Measurements from ENCODE around the gene GPR137. TPM values are rescaled to one million over a fixed set of nuclear protein-coding genes. Genes with fewer than 3 reads are reported as not detected.

GPR137 gene
- total and polyA plus RNA-seq, 9 of the 15 experiments (the other 6 are each of a cell fraction or from before 2014, with no cell fraction given): 0.32 to 26.7 (median 10.7) TPM

- no peak; the same call in 1 of the 2 replicates for TF ChIP-seq TCF3 (CRISPR knock-in tag; IDR thresholded peaks at IDR 0.05)
- 0 out of 2 replicates have a peak, but pooled peaks have one; percentile 23 for TF ChIP-seq MTA1 (IDR thresholded peaks at IDR 0.05; ENCODE audit: borderline replicate concordance)
- TF ChIP-seq ZFP91 (CRISPR knock-in tag; IDR thresholded peaks at IDR 0.05): peak; percentile 98
- no peak for TF ChIP-seq NFYB (IDR thresholded peaks at IDR 0.05; ENCODE audit: extremely low read depth, insufficient read length)
- TF ChIP-seq KLF6 (CRISPR knock-in tag; IDR thresholded peaks at IDR 0.05; ENCODE audit: borderline replicate concordance): peak; percentile 88; the same call in 1 of the 2 replicates
- no peak for TF ChIP-seq HMBOX1 (IDR thresholded peaks at IDR 0.05)
- TF ChIP-seq ZNF584 (CRISPR knock-in tag; IDR thresholded peaks at IDR 0.05; ENCODE audit: low read depth): no peak
- no peak for TF ChIP-seq ZNF212 (CRISPR knock-in tag; IDR thresholded peaks at IDR 0.05)
- TF ChIP-seq CBX3 (IDR thresholded peaks at IDR 0.05; ENCODE audit: borderline replicate concordance in 1 of 2, low read length in 2 of 2): peak in 1 of 2 experiments; percentile 64; a peak in 1 of 3 replicates
- no peak for TF ChIP-seq POLR3A (IDR thresholded peaks at IDR 0.05; ENCODE audit: borderline replicate concordance, extremely low read depth, insufficient read depth, insufficient read length)
- TF ChIP-seq MITF (IDR thresholded peaks at IDR 0.05): no peak
- no peak for TF ChIP-seq ZNF445 (CRISPR knock-in tag; IDR thresholded peaks at IDR 0.05; ENCODE audit: low read depth)
- no peak for TF ChIP-seq E2F5 (CRISPR knock-in tag; IDR thresholded peaks at IDR 0.05)
- peak; percentile 34; the same call in 1 of the 2 replicates for TF ChIP-seq SNIP1 (IDR thresholded peaks at IDR 0.05; ENCODE audit: low read depth)
- no peak for TF ChIP-seq ZKSCAN8 (CRISPR knock-in tag; IDR thresholded peaks at IDR 0.05)
- TF ChIP-seq GABPA (tag; conservative IDR thresholded peaks at IDR 0.05; ENCODE audit: low read depth): peak; percentile 78
- TF ChIP-seq PBX2 (CRISPR knock-in tag; IDR thresholded peaks at IDR 0.05; ENCODE audit: low read depth): no peak
- TF ChIP-seq PBX2 (tag; conservative IDR thresholded peaks at IDR 0.05; ENCODE audit: low read depth): no peak
- peak; percentile 63; the same call in 1 of the 2 replicates for TF ChIP-seq TARDBP (IDR thresholded peaks at IDR 0.05)
- no peak for TF ChIP-seq SRSF3 (IDR thresholded peaks at IDR 0.05; ENCODE audit: insufficient read depth, low read length)
Measured at GRCh38 chr11:64246871-64247728, 38.5 kb upstream of the GPR137 start, which contains the start of gene PPP1R14B (continued).
